Ishikawa (cell line): Measurements from ENCODE around the gene PTPRM.

Experiments used
- CEBPB ChIP-seq: IDR thresholded peaks from 2 replicates; pipeline ENCODE4 v1.6.1; 2012
- CREB1 ChIP-seq: IDR thresholded peaks from 2 replicates; pipeline ENCODE4 v1.6.1; 2012; ENCODE audit warnings: low read depth
- EGR1 ChIP-seq: IDR thresholded peaks from 2 replicates; pipeline ENCODE4 v1.6.1; 2012
- EP300 ChIP-seq: IDR thresholded peaks from 2 replicates; pipeline ENCODE4 v1.6.1; 2012; ENCODE audit warnings: borderline replicate concordance
- FOXM1 ChIP-seq: IDR thresholded peaks from 2 replicates; pipeline ENCODE4 v1.6.1; 2012; ENCODE audit warnings: low read depth, borderline replicate concordance
- MAX ChIP-seq: IDR thresholded peaks from 2 replicates; pipeline ENCODE4 v1.6.1; 2012
- NFIC ChIP-seq: IDR thresholded peaks from 2 replicates; pipeline ENCODE4 v1.6.1; 2012
- RAD21 ChIP-seq: IDR thresholded peaks from 2 replicates; pipeline ENCODE4 v1.6.1; 2012; ENCODE audit warnings: low read depth
- REST ChIP-seq: IDR thresholded peaks from 2 replicates; pipeline ENCODE4 v1.6.1; 2012; ENCODE audit warnings: low read depth, mild to moderate bottlenecking
- TAF1 ChIP-seq: IDR thresholded peaks from 2 replicates; pipeline ENCODE4 v1.6.1; 2012; ENCODE audit warnings: low read depth, mild to moderate bottlenecking
- TEAD4 ChIP-seq: IDR thresholded peaks from 2 replicates; pipeline ENCODE4 v1.6.1; 2012
- USF1 ChIP-seq: IDR thresholded peaks from 2 replicates; pipeline ENCODE4 v1.6.1; 2012
- YY1 ChIP-seq: IDR thresholded peaks from 2 replicates; pipeline ENCODE4 v1.6.1; 2012; ENCODE audit warnings: low read depth
- ZBTB7A ChIP-seq: IDR thresholded peaks from 2 replicates; pipeline ENCODE4 v1.6.1; 2012; ENCODE audit warnings: low read depth

GRCh38 chr18:7682321-7682720 lies 115.2 kb downstream of the PTPRM start:
- TF ChIP-seq CREB1 (no peak), RAD21 (no peak), MAX (no peak), CEBPB (no peak), REST (no peak), YY1 (no peak), TAF1 (no peak), EP300 (no peak), TEAD4 (no peak), EGR1 (no peak), USF1 (no peak), NFIC (no peak), FOXM1 (no peak), ZBTB7A (no peak)
